ENCODE data around the gene PROZ.

GRCh38 chr13:113164492-113164891 lies 6.0 kb downstream of the PROZ start:
- TF ChIP-seq EZH2 (IDR thresholded peaks at IDR 0.05; ENCODE audit: insufficient read depth, poor library complexity, severe bottlenecking), result no peak
- no peak for TF ChIP-seq EZH2phosphoT487 (IDR thresholded peaks at IDR 0.05; ENCODE audit: insufficient read depth, low read depth)
